Activated naive CD4-positive, alpha-beta T cell (primary cell): Measurements from ENCODE around the gene CES2.

ENCODE experiments used
- DNase-seq, 4 experiments: peaks; one replicate each; lab custom pipeline; 2025; lab: John Stamatoyannopoulos, UW

CES2 gene

GRCh38 chr16:66903544-66904427, 31.5 kb upstream of the CES2 start:
- DNase-seq = no peak

- no peak for DNase-seq
Measured at GRCh38 chr16:66904428-66904845, 30.9 kb upstream of the CES2 start.

- no peak for DNase-seq
Measured at GRCh38 chr16:66904846-66905632, 30.3 kb upstream of the CES2 start.

- peak in 1 of 4 experiments; percentile 33 for DNase-seq
Measured at GRCh38 chr16:66905633-66906539, 29.4 kb upstream of the CES2 start.

GRCh38 chr16:66906916-66907836, 28.1 kb upstream of the CES2 start:
- no peak for DNase-seq

GRCh38 chr16:66908116-66908515, 27.2 kb upstream of the CES2 start:
- DNase-seq = no peak

GRCh38 chr16:66908762-66909559, 26.4 kb upstream of the CES2 start:
- DNase-seq = no peak

- no peak for DNase-seq
Measured at GRCh38 chr16:66910175-66910940, 25.0 kb upstream of the CES2 start.

- DNase-seq = no peak
Measured at GRCh38 chr16:66911112-66911511, 24.2 kb upstream of the CES2 start.

- DNase-seq = no peak
Measured at GRCh38 chr16:66911801-66912200, 23.5 kb upstream of the CES2 start.

GRCh38 chr16:66913081-66913480, 22.2 kb upstream of the CES2 start:
- DNase-seq = no peak

- DNase-seq = no peak
Measured at GRCh38 chr16:66913711-66914110, 21.6 kb upstream of the CES2 start.

GRCh38 chr16:66914541-66914940, 20.8 kb upstream of the CES2 start:
- no peak for DNase-seq

GRCh38 chr16:66915041-66915440, 20.3 kb upstream of the CES2 start:
- no peak for DNase-seq

- DNase-seq = no peak
Measured at GRCh38 chr16:66916518-66916917, 18.8 kb upstream of the CES2 start.

GRCh38 chr16:66917741-66918140, 17.6 kb upstream of the CES2 start:
- no peak for DNase-seq

GRCh38 chr16:66918355-66918754, 17.0 kb upstream of the CES2 start:
- no peak for DNase-seq

GRCh38 chr16:66918803-66919568, 16.3 kb upstream of the CES2 start, which contains the start of gene CDH16:
CDH16 (minus strand) TSS chr16:66918885; CDS start chr16:66918065, 820 bp downstream.
- no peak for DNase-seq
